A204.1 (cell line): Measurements from ENCODE around the gene PID1.
"Not testable (repeated sequence)": the region's sequence is repeated elsewhere in the genome, so short reads cannot be mapped to it uniquely, and the experiment has no call there.

Source experiments
- FAIRE-seq: peaks from 2 replicates; lab custom pipeline; 2012; peaks lifted over from hg19 to GRCh38; lab: Jason Lieb, UNC

Gene PID1

DNA sequence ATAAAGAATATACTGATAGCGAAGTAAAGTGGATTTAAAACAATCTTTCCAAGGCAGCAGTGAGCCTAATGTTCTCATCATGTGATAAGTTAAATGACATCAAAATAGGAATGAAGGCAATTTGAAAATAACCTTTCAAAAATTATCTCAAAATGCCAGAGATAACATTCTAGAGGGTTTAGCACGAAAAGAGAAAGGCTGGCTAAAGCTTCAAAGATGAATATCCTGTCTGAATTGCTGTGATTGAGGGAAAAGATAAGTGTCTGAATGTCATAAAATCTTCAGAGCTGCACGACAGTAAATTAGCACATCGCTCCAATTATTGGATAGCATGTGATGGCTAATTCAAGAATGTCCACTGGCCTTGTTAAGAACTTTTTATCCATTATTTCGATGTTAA lies 159.3 kb downstream of the PID1 start:
- no peak for FAIRE-seq

DNA sequence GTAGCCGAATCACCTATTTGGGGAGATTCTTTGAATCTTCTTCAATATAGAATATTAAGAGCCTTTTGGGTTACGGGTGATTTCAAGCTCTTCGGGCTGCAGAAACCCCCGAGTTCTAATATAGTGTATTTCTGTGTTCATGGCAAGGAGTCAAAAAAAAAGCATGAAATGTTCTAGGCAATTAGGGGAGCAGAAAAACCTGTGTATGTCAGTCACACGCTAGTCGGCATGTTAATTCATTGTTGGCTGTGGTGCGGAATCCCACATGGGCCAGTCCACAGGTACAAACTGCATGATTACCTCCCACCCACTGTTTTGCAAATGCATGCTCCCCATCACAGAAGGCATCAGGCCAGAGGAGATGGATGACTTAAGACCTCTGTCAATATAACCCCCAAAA lies 161.9 kb downstream of the PID1 start:
- FAIRE-seq: no peak

DNA sequence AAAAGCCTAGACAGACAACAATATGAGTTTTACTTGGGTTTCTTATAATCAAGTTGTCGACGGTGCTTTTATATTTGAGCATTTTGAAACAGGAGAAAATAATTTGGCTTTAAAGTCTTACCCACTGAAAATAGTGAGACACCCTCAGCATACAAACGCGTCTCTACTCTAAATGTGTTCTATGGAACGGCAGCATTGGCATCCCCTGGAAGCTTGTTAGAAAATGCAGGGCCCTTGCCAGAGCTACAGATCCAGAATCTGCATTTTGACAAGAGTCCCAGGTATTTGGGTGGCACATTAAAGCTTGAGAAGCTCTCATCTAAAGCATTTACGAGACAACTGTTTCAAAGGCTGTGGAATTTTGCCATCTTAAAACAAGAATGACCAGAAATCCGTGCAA lies 163.5 kb downstream of the PID1 start:
- FAIRE-seq: no peak

DNA sequence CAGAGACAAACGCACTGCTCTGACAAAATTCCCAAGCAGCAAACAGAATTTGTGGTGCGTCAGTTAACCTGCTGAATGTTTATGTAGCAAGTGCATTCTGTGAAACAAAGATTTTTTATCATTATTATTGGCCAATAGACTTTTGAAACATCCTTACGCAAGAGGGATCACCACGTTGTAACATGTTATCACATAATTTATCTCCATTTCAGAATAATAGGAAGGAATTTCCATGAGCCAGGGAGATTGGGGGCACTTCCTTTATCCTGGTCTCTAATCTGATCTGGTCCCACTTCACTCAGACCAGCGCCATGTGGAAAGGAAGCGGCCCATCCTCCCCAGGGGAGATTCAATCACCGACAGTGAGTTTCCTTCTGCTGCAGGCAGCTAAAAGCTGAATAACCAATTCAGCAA lies 166.1 kb downstream of the PID1 start:
- no peak for FAIRE-seq

DNA sequence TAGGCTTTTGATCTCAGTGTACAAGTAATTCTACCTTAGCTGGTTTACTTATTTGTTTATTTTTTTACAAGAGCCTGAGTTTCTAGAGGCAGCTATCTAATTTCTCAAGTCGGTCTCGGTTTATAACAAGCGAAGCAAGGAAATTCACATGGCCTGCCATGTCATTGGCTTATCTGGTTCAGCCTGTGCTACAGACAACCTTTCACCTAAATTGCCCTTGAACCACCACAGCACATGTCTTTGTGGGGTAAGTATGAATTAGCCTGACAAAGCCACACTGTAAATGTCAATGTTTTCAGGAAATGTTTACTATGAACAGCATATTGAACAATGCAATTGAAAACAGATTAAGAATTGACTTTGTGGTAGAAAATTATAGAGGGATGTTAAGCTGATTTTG lies 167.1 kb downstream of the PID1 start:
- FAIRE-seq: no peak

DNA sequence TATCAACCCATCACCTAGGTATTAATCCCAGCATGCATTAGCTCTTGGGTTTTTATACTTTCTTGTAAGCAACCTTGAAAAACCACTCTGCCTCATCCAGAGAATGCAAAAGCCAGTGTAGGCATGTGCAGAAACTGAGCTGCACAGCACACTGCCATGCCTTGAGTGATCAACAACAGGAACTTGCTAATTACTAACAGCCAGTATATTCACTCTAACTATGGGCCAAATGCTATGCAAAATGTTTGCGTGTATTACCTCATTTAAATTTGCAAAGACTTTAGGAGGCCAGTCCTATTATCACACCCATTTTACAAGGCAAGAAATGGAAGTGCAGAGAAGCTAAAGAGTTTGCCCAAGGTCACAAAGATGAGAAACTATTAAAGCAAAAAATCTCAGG lies 169.8 kb downstream of the PID1 start:
- no peak for FAIRE-seq

DNA sequence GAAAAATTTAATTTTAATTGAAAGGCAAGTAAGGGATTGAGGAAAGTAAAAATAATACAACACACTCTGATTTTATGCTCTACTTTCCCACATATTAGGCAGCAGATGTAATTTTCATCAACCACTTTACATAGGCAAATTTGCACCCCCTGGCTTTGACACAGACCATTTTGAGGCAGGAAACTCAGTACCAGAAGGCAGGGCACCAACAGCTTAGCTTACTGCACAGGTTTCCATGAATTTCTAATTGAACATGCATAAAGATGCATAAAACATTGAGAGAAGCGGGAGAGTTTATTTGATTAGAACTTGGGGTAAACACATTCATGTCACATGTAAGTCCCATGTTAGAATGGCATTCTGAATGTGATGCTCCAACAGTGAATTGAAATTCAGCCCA lies 171.9 kb downstream of the PID1 start:
- FAIRE-seq: no peak

DNA sequence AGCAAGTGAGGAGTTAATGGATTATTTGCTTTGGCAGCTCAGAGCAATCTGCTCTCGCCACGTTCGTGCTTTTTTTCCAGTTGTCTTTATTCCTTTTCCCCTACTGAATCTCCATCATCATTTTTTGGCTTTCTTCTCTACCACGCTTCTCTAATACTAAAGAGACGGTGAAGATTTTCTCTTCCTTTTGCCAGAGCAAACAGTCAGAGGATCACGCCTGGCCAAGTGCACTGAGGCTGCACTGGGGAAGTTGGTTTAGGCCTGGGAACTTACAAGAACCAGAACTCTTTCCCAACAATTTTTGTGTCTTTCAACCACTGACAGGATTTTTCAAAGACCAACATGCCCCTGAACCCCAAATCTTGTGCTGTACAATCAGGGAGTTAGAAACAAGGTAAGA lies 172.3 kb downstream of the PID1 start:
- no peak for FAIRE-seq

DNA sequence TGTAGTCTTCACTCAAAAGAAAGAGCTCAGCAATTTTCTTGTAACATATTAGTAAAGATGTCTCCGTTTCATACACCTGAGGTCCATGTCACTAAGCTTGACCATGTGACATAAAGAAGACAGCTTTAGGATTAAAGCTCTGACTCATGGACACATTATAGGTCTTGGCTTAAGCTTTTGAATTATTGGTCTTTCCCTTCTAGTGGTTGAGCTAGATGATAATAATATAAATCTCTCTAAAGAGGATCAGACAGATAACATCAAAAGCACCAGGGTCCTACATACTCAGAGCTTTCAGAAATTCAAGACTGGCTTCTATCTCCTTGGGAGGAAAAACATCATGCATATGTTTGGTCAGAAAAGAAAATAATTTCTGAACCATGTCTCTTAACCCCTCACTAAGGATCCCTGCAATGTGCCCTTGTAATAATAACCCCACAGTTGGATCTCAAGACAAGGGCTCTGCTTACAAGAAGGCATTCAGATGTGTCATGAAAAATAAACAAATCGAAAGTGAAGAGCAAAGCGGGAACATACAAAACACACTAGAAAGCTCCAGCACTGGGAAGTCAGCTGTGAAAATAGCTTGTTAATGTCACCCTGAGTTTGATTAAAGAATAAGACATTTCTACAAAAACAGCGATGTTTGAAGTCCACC lies 174.5 kb downstream of the PID1 start:
- FAIRE-seq: no peak

DNA sequence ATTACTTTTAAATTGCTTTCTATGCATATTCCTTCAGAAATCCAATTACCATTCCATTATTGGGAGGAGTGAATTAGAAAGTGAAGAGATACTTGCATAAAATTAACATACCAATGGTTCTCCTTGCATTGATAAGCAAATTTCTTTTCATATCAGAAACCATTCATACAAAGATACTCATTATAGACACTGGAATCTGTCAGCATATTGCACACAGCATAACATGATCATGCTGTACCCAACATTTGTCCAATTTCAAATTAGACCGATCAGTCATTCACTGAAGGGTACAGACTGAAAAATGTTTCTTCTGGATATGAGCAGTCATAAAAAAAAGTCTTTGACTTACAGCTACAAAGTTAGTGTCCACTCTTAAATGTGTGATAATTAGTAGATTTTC lies 175.6 kb downstream of the PID1 start:
- no peak for FAIRE-seq

DNA sequence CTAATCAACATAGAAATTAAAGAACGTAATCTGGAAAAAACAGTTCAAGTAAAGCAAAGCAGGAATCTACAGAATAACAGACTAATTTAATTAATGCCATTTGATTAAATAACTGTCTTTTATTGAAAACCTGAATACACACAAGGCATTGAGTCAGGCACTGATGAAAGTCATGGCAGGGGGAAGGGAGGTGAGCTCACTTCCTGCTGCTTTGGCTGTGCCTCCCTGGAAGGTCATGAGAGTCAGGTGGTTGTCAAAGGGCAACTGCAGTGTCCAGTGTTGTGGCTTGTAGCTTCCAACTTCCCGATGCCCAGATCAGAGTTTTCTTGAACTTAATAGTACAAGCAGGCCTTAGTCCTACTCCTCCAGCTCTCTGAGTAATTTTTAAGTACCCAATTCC lies 180.9 kb downstream of the PID1 start:
- no peak for FAIRE-seq

DNA sequence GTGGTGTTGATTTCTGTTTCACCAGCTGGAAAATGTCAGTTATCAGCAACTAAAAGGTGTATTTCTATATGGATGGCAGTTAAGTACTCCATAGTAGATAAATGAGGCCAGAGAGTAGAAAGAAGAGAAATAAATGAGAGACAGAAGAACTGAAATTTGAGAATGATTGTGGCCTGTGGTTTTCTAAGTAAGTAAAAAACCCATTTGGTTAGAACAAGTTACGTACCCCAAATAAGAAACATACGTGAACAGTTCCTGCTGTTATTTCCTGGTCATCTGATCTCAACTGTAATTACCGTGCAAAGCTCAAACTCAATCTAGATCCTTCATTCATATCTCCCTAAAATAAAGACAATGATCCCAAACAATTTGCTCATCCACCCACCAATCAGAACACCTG lies 181.3 kb downstream of the PID1 start:
- FAIRE-seq: no peak

DNA sequence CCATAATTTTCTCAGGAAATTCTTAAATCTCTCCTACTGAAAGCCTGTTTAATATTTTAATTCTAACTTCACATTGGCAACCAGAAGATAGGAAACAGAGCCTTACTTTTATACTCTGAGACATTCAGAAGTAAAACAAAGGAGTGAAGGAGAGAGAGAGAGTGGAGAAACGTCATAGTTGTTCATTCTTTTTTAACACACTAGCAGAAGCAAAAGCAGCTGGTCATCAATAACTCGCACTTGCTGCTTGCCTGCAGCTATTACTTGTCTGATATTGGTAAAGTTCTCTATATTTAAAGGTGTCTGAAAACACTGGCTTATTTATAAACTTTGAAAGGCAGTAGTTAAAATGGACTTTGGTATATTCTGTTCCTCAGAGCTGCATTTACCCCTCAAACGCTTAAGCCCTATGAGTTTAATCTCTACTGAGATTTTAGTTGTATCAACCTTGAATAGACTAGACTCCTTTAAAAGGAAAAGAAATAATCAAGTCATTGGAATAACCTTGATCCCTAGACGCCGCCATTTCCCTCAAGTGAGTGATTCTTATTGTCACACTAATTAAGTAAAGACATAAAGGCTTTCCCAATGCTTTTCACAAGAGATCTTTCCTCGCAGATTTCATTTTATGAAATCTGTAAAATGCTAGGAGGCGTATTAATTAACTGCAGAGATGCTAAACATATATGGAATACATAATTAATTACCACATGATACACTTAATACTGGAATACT lies 182.0 kb downstream of the PID1 start:
- FAIRE-seq: no peak

DNA sequence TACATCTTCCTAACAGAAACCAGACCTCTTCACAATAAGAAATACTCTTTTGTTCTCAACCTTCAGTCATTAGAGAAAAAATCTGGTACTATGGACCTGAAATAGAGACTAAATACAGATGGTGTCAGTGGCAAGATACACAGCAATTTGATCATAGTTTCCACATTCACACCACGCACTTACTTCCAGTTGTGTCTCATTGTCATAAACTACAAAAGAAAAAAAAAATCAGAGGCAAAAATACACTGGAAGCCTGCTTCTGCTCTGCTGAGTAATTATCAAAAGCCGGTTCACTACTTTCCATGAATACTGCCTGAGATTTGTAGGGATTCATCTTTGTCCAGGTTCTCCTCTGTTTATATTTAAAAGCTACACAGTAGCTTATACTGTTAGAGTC lies 182.6 kb downstream of the PID1 start:
- no peak for FAIRE-seq

DNA sequence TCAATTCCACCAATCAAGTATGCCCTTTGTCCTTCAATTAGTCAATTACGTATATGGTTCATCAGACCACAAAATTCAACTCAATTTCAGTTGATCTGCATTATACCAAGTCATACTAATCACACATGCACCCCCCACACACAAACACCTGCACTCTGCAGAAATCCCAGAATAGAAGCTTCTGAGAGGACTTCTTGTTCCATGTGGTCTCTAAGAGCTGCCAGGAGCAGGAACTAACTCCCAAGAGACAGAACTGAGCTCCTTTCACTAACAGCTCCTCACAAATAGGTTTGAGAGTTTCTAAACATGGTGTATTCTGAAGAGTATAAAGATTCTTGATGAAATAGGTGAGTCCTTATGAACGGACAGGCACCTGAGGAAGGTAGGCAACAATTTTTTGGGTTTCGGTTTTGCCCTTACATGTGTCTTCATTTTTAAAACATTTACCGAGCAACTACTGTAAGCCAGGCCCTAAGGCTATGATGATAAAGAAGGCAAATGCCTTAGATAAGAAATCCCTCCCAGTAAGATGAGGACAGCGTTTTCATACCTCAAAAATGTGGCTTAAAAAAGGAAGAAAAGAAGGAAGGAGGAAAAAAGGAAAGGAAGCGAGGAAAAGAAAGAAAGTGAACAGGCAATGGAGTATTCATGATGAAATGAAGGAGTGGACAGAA lies 183.1 kb downstream of the PID1 start:
- no peak for FAIRE-seq

DNA sequence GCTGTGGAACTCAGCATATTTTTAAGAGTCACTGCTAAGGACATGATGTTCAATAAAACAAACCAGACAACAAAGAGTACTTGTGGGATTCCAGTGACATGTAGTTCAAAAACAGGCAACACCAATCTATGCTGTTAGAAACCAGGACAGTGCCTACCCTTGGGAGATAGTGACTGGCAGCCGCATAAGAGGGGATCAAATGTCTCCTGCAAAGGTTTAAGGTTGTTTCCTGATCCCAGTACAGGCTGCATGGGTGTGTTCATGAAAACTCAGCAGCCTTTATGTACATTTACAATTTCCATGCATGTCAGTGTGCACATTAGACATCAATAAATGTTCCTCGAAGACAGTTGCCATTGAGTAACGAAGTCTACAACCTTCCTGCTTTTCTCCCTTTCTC lies 183.8 kb downstream of the PID1 start:
- FAIRE-seq: no peak

DNA sequence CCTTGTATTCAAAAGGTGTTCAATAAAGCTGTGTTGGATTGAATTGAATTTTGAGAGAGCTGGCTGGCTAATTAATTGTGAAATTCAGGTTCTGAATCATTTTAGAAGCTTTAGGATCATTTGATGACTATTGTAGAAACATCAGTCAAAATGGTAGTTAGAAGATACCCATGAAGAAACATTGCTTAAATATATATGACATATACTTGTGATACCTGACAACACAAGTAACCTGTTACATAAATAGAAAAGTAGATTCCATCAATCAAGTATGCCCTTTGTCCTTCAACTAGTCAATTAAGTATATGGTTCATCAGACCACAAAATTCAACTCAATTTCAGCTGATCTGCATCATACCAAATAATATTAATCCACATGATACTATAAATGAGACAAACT lies 185.6 kb downstream of the PID1 start:
- no peak for FAIRE-seq

DNA sequence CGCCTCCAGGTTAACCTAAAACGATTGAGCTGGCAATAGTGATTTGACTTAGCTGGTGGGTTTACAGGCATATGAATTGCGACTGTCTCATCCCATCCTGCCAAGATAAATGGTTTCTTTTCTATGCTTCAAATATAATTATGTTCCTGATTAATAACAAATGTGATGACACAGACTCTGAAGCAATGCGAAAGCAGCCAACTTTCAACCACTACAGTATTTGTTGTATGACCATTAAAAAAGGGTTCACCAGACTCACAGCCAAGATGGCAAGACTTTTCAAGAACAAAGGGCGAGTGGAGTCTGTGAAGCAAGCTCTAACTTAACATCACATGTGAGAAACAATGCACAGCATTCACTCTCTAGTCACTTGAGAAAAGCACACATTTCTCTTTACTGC lies 186.6 kb downstream of the PID1 start:
- no peak for FAIRE-seq

DNA sequence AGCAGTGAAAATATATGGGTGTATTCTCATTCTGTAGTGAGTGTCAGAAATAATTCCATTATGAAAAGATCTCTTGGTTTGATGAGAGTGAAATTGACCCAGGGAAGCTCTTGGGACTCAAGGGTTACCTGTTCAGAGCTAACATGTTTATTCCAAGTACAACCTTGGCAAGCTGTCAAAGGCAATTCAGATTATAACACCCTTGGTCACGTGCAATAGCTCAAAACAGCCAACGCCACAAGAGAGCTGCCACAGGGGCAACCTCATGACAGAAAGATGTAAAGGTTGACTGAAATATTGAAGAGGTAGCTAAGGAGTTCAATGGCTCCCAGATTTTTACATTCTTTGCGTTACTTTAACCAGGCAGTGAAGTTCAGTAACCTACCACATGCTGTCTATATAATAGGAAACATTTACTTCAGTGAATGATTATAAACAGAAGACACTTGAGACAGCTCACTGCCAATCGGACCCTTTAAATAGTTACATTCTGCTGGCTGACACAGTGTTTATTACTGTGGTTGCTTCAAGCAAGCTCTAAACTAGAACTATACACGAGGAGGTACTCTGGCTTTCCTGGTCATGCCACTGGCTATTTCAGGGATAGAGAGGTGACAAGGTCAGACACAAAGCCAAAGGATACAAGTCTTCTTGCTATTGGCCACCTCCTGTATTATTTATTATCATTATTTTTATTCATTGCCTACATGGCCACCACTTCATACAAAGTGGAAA lies 187.3 kb downstream of the PID1 start:
- no peak for FAIRE-seq

DNA sequence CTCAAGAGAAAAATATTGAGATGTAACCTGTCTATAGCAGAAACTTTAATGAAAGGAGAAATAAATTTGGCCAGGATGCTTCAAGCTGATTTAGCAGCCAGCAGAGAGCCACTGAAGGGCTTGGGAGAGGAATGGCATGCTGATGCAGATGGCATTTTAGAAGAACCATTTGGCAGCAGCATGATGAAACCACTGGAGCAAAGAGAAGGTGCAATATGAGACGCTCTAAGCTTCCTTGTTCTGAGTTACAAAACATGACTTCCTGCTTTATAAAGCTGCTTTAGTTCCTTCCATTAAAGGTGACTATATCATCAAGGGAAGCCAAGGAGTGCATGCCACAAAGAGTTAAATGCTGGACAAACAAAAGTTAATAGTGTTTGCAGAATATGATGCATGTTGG lies 189.7 kb downstream of the PID1 start:
- FAIRE-seq: no peak

DNA sequence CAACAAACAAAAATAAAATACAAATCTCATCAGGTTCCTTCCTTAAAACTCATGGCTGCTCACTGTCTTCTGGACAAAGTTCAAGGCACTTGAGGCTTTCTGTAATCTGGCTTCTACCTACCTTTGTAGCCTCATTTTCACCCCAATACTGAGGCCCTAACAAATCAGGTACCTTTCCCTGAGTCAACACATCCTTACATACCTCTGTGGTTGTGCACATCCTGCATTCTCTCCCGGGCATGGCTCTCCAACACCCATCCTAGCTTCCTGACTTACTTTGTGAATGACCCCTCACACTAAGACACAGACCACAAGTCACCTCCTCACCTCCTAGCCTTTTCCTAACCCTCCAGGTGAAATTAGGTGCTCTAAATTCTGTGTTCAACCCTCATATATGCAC lies 190.9 kb downstream of the PID1 start:
- no peak for FAIRE-seq

DNA sequence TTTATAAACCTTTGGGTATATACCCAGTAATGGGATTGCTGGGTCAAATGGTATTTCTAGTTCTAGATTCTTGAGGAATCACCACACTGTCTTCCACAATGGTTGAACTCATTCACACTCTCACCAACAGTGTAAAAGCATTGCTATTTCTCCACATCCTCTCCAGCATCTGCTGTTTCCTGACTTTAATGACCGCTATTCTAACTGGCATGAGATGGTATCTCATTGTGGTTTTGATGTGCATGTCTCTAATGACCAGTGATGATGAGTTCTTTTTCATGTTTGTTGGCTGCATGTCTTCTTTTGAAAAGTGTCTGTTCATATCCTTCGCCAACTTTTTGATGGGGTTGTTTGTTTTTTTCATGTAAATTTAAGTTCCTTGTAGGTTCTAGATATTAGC lies 194.2 kb downstream of the PID1 start:
- FAIRE-seq: not testable (repeated sequence)

DNA sequence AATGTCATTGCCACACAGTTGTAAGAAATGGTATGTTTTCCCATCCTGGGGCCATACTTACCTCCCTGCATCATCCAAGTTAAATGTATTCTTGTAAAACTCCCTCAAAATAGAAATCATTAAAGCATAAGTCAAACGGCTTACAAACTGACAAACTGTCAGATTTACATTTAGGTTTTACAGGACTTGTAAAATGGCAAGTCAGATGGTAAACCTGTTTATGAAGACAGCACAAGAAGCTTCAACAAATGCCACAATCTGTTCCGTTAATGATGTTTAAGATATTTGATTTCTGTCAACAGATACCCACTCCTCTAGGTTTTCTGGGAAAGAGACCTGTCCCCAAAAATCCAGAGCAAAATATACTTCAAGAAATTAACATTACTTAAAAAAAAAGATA lies 197.2 kb downstream of the PID1 start:
- FAIRE-seq: no peak
